Measurements from ENCODE around the gene SMS. TPM values are rescaled to one million over a fixed set of nuclear protein-coding genes. Genes with fewer than 3 reads are reported as not detected.
A peak's percentile ranks its signal among the peaks of the same experiment; 100 is the strongest.

SMS gene
- total RNA-seq, 2 experiments from 2014 or later = 17.8 to 19.6 TPM

DNA sequence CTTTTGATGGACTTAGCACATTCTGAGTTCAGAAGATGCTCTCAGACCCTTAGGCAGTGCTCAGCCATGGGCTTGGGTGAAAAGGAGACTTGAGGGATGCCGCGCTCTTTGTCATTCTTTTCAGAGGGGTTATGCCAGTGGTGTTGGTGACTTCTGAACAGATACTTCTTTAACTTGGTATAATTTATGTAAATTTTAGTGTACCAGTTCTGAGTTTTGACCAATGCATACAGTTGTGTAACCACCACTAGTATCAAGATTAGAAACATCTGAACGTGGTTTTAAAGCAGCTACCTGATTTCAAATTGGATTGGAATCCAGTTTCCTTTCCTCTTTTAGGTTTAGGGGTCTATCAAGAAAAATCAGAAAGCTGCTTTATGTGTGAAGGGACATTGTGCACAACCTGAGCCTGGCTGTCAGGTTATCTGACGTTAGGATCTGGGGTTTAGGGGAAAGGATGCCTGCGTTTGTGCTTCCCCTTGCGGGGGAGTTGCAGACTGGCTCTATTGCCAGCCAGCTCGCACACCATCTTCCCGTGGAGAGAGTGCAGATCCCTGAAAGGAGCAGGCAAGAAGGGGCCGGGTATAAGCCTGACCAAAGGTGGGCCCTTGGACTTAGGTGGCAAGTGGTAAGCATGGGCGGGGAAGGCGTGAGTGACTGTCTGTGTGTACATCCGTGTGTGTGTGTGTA, 19.0 kb downstream of the SMS start:
- Histone ChIP-seq H3K4me1 (ENCODE audit: insufficient read depth, low read length) (peaks cover 15% of the 10 kb centered on the region), H3K27me3 (ENCODE audit: control insufficient read depth in 1 of 2, insufficient read depth in 2 of 2, low read length in 2 of 2) (no peaks in the 10 kb centered on the region), H3K9me3 (ENCODE audit: control insufficient read depth in 1 of 2, insufficient read depth in 1 of 2, low read length in 2 of 2) (no peaks in the 10 kb centered on the region), H3K4me3 (ENCODE audit: low read length) (no peak overlapping the region), H3K36me3 (ENCODE audit: insufficient read depth, low read length) (no peaks in the 10 kb centered on the region), H3K27ac (ENCODE audit: low read depth in 1 of 2, low read length in 2 of 2) (no peak overlapping the region)
- peaks cover 5% of the 10 kb centered on the region for H3K36me3 Mint-ChIP-seq (ENCODE audit: low read depth)
- DNase-seq (no peak), ATAC-seq (ENCODE audit: poor library complexity) (no peak)
- no peaks in the 10 kb centered on the region for H3K9me3 Mint-ChIP-seq
- intact Hi-C loops (cut with DNase I, micrococcal nuclease) = no loop called here
- ChIA-PET POLR2A (no interaction called here), CTCF (interaction anchor here (1.1 kb wide), 1 partner anchor 26 kb away, joined by 3 read pairs; no protein-coding TSS in a partner anchor)
- TF ChIP-seq, protein P1, sequence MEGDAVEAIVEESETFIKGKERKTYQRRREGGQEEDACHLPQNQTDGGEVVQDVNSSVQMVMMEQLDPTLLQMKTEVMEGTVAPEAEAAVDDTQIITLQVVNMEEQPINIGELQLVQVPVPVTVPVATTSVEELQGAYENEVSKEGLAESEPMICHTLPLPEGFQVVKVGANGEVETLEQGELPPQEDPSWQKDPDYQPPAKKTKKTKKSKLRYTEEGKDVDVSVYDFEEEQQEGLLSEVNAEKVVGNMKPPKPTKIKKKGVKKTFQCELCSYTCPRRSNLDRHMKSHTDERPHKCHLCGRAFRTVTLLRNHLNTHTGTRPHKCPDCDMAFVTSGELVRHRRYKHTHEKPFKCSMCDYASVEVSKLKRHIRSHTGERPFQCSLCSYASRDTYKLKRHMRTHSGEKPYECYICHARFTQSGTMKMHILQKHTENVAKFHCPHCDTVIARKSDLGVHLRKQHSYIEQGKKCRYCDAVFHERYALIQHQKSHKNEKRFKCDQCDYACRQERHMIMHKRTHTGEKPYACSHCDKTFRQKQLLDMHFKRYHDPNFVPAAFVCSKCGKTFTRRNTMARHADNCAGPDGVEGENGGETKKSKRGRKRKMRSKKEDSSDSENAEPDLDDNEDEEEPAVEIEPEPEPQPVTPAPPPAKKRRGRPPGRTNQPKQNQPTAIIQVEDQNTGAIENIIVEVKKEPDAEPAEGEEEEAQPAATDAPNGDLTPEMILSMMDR (IDR thresholded peaks at IDR 0.05) = no peak
- H3K4me3 Mint-ChIP-seq = no peak overlapping the region
- H3K27ac Mint-ChIP-seq = peak overlapping the region; percentile 22
- H3K27me3 Mint-ChIP-seq = no peaks in the 10 kb centered on the region
- H3K4me1 Mint-ChIP-seq (ENCODE audit: low read depth) = peaks cover 45% of the 10 kb centered on the region

DNA sequence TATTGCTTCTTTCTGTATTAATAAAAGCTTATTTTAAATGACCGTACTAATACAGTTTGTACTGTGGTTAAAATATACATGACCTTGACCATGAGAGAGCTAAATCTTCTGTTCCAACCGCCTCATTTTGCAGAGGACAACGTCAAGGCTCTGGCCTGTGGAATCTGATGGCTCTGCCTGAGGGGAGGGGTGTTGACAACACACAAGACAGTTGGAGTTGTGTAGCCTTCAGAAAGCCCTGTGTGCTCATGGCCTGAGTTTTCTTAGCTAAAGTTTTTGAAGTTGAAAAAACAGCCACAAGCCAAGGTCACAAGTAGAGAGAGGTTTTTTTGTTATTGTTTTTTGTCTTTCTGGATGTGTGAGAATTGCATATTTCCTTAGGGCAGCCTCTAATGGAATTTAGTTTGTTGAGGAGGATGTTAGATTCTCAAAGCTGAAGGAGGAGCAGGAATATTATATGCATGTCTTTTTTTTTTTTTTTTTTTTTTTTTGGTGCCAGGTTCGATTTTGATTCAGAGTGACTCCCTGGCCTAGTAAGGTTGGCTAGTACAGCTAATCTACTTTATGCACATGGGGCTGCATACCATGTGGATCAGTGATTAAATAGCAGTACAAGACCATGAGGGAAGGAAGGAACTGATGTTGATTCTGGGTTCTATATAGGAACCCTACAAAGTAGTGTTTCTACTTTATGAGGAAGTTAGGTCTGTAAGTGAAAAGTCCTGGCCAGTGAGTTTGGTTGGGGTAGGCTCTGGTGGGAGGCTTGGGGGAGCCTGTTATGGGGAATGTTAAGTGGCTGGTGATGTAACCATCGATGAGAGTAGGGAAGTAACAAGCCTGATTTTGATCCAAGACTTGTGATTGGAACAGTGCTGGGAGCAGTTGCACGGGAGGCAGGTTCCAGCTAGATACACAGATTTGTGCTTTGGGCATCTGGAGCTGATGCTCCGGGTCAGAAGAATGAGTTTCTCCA, 20.3 kb downstream of the SMS start:
- TF ChIP-seq, protein P1 (IDR thresholded peaks at IDR 0.05) = no peak
- Histone ChIP-seq H3K27ac (ENCODE audit: low read depth in 1 of 2, low read length in 2 of 2) (no peak overlapping the region), H3K27me3 (ENCODE audit: control insufficient read depth in 1 of 2, insufficient read depth in 2 of 2, low read length in 2 of 2) (no peaks in the 10 kb centered on the region), H3K36me3 (ENCODE audit: insufficient read depth, low read length) (no peaks in the 10 kb centered on the region), H3K9me3 (ENCODE audit: control insufficient read depth in 1 of 2, insufficient read depth in 1 of 2, low read length in 2 of 2) (no peaks in the 10 kb centered on the region), H3K4me1 (ENCODE audit: insufficient read depth, low read length) (peaks cover 15% of the 10 kb centered on the region), H3K4me3 (ENCODE audit: low read length) (no peak overlapping the region)
- intact Hi-C loops (cut with DNase I, micrococcal nuclease) = no loop called here
- Mint-ChIP-seq H3K4me1 (ENCODE audit: low read depth) (peaks cover 45% of the 10 kb centered on the region), H3K36me3 (ENCODE audit: low read depth) (peaks cover under 1% of the 10 kb centered on the region), H3K27me3 (no peaks in the 10 kb centered on the region), H3K4me3 (no peak overlapping the region), H3K27ac (no peak overlapping the region), H3K9me3 (no peaks in the 10 kb centered on the region)
- ATAC-seq (ENCODE audit: poor library complexity) (no peak), DNase-seq (no peak)
- CTCF ChIA-PET = interaction anchor here (0.6 to 1.5 kb wide), 3 partner anchors 15 to 657 kb away, joined by 3 read pairs; no protein-coding TSS in a partner anchor
- POLR2A ChIA-PET = no interaction called here

DNA sequence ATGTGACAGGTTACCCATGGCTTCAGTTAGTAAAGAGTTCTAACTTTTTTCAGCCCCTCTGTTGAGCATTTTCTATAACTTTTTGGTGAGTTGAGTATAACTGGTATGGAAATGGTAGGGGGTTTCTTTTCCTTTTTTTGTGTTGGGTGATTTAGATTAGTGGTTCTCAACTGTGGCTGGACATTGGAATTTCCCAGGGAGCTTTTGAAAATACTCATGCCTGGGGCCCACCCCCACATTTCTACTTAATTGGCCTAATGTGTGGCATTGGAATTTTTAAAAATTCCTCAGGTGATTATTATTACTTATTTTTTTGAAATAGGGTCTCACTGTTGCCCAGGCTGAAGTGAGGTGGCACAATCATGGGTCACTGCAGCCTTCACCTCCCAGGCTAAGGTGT, 21.9 kb downstream of the SMS start:
- H3K27me3 ChIP-seq (ENCODE audit: control insufficient read depth in 1 of 2, insufficient read depth in 2 of 2, low read length in 2 of 2) = no peaks in the 10 kb centered on the region
- H3K9me3 Mint-ChIP-seq = no peaks in the 10 kb centered on the region
- ATAC-seq (ENCODE audit: poor library complexity) = no peak
- H3K4me1 Mint-ChIP-seq (ENCODE audit: low read depth) = peaks cover 45% of the 10 kb centered on the region
- no peak overlapping the region for H3K27ac ChIP-seq (ENCODE audit: low read depth in 1 of 2, low read length in 2 of 2)
- intact Hi-C loops (cut with DNase I, micrococcal nuclease) = no loop called here
- no peak overlapping the region for H3K4me3 Mint-ChIP-seq
- H3K9me3 ChIP-seq (ENCODE audit: control insufficient read depth in 1 of 2, insufficient read depth in 1 of 2, low read length in 2 of 2) = no peaks in the 10 kb centered on the region
- CTCF ChIA-PET = interaction anchor here (1.5 kb wide), 1 partner anchor 13 kb away, joined by 3 read pairs; no protein-coding TSS in a partner anchor
- no peaks in the 10 kb centered on the region for H3K36me3 ChIP-seq (ENCODE audit: insufficient read depth, low read length)
- DNase-seq = no peak
- H3K4me1 ChIP-seq (ENCODE audit: insufficient read depth, low read length) = peaks cover 11% of the 10 kb centered on the region
- POLR2A ChIA-PET = no interaction called here
- TF ChIP-seq, protein P1 (IDR thresholded peaks at IDR 0.05) = no peak
- peaks cover 2% of the 10 kb centered on the region for H3K36me3 Mint-ChIP-seq (ENCODE audit: low read depth)
- no peak overlapping the region for H3K4me3 ChIP-seq (ENCODE audit: low read length)
- no peak overlapping the region for H3K27ac Mint-ChIP-seq
- H3K27me3 Mint-ChIP-seq = no peaks in the 10 kb centered on the region
